ENCODE measurements around the gene SPEM2.

DNA sequence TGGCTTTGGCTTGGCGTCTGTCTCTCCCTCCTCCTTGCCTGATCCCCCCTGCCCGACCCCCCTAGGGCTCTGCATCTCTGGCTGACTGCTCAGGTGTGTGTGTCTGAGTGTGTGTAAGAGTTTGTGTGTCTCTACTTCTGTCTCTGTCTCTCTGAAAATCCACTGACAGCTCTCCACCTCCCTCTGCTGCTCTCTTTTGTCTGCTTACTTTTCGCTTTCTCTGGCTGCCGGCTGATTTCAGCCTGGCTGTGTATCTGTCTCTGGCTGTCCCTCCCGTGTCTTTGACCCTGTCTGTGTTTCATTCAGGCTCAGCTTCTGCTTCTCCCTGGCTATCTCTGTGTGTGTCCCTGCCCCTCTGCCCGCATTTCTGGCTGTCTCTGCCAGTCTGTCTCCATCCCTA is 9.1 kb upstream of the SPEM2 start:
- TF ChIP-seq, protein P1, sequence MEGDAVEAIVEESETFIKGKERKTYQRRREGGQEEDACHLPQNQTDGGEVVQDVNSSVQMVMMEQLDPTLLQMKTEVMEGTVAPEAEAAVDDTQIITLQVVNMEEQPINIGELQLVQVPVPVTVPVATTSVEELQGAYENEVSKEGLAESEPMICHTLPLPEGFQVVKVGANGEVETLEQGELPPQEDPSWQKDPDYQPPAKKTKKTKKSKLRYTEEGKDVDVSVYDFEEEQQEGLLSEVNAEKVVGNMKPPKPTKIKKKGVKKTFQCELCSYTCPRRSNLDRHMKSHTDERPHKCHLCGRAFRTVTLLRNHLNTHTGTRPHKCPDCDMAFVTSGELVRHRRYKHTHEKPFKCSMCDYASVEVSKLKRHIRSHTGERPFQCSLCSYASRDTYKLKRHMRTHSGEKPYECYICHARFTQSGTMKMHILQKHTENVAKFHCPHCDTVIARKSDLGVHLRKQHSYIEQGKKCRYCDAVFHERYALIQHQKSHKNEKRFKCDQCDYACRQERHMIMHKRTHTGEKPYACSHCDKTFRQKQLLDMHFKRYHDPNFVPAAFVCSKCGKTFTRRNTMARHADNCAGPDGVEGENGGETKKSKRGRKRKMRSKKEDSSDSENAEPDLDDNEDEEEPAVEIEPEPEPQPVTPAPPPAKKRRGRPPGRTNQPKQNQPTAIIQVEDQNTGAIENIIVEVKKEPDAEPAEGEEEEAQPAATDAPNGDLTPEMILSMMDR (IDR thresholded peaks at IDR 0.05): no peak
- TF ChIP-seq POLR2A (IDR thresholded peaks at IDR 0.05) (no peak), EP300 (IDR thresholded peaks at IDR 0.05) (no peak)

Measured in ovary (tissue), 3 donors.